ENCODE measurements around the gene CASKIN2.

GRCh38 chr17:75488693-75489510, 26.4 kb downstream of the CASKIN2 start:
- no peak for TF ChIP-seq POLR2A (IDR thresholded peaks at IDR 0.05; ENCODE audit: low read depth, low read length)
- TF ChIP-seq POLR2AphosphoS5 (IDR thresholded peaks at IDR 0.05; ENCODE audit: low read depth, low read length), result no peak
- TF ChIP-seq TAF1 (IDR thresholded peaks at IDR 0.05; ENCODE audit: low read depth, low read length), result no peak

Measured in GM12891 (cell line).